GM12892 (cell line): ENCODE data around the gene PTMS.

Experiments used
- POLR2A ChIP-seq: IDR thresholded peaks from 2 replicates; pipeline ENCODE4 v1.6.1; 2011; ENCODE audit warnings: low read depth, low read length, control low read depth
- POLR2AphosphoS5 ChIP-seq: IDR thresholded peaks from 2 replicates; pipeline ENCODE4 v1.6.1; 2011; ENCODE audit warnings: low read depth, low read length, control low read depth
- TAF1 ChIP-seq: IDR thresholded peaks from 2 replicates; pipeline ENCODE4 v1.6.1; 2011; ENCODE audit warnings: low read depth, mild to moderate bottlenecking, control low read depth, low read length, borderline replicate concordance

- TF ChIP-seq POLR2A: no peak
- TF ChIP-seq POLR2AphosphoS5: no peak
- no peak for TF ChIP-seq TAF1
Measured at GRCh38 chr12:6725350-6725749, 40.8 kb upstream of the PTMS start.
